H9 (cell line): ENCODE measurements around the gene AFAP1. TPM values are rescaled to one million over a fixed set of nuclear protein-coding genes. Genes with fewer than 3 reads are reported as not detected.

ENCODE experiments used
- DNase-seq: peaks from one replicate; pipeline ENCODE4 v3.0.0-alpha.2; 2017
- H2AFZ ChIP-seq: one replicate; pipeline ENCODE4 v1.6.1; 2013; ENCODE audit warnings: mild to moderate bottlenecking, low read length, control low read depth, moderate library complexity
- H2AK5ac ChIP-seq: 2 replicates; pipeline ENCODE4 v1.6.1; 2013; ENCODE audit warnings: low read length, control low read depth, mixed read lengths; ENCODE audit not compliant: insufficient read length
- H2BK120ac ChIP-seq: one replicate; pipeline ENCODE4 v1.6.1; 2013; ENCODE audit warnings: low read depth, mild to moderate bottlenecking, low read length, control low read depth, inconsistent platforms; ENCODE audit not compliant: poor library complexity, severe bottlenecking
- H2BK12ac ChIP-seq: 2 replicates; pipeline ENCODE4 v1.6.1; 2013; ENCODE audit warnings: low read length, control low read depth, mixed read lengths, low read depth; ENCODE audit not compliant: insufficient read length
- H2BK15ac ChIP-seq: 2 replicates; pipeline ENCODE4 v1.6.1; 2013; ENCODE audit warnings: low read depth, low read length, control low read depth
- H2BK20ac ChIP-seq: one replicate; pipeline ENCODE4 v1.6.1; 2013; ENCODE audit warnings: low read depth, mild to moderate bottlenecking, low read length, control low read depth, inconsistent platforms; ENCODE audit not compliant: poor library complexity, severe bottlenecking
- H2BK5ac ChIP-seq: 2 replicates; pipeline ENCODE4 v1.6.1; 2013; ENCODE audit warnings: low read length, control low read depth, mixed read lengths; ENCODE audit not compliant: insufficient read length
- H3K14ac ChIP-seq: 2 replicates; pipeline ENCODE4 v1.6.1; 2013; ENCODE audit warnings: low read length, control low read depth; ENCODE audit not compliant: insufficient read depth
- H3K18ac ChIP-seq: 2 replicates; pipeline ENCODE4 v1.6.1; 2013; ENCODE audit warnings: low read depth, mild to moderate bottlenecking, mixed read lengths, low read length, control low read depth; ENCODE audit not compliant: insufficient read length
- H3K23ac ChIP-seq: 2 replicates; pipeline ENCODE4 v1.6.1; 2013; ENCODE audit warnings: low read length, control low read depth, mixed read lengths, low read depth; ENCODE audit not compliant: insufficient read length
- H3K23me2 ChIP-seq: 2 replicates; pipeline ENCODE4 v1.6.1; 2013; ENCODE audit warnings: low read depth, mild to moderate bottlenecking, mixed read lengths, low read length, control low read depth; ENCODE audit not compliant: insufficient read length, poor library complexity, severe bottlenecking
- H3K27ac ChIP-seq: 2 replicates; pipeline ENCODE4 v1.5.1; 2013; ENCODE audit warnings: low read length, control low read depth, mixed read lengths, low read depth; ENCODE audit not compliant: insufficient read length
- H3K27me3 ChIP-seq: 2 replicates; pipeline ENCODE4 v1.6.1; 2013; ENCODE audit warnings: low read length, control low read depth, inconsistent platforms; ENCODE audit not compliant: insufficient read depth
- H3K4ac ChIP-seq: 2 replicates; pipeline ENCODE4 v1.6.1; 2013; ENCODE audit warnings: low read depth, mild to moderate bottlenecking, control low read depth, inconsistent platforms, low read length, moderate library complexity
- H3K4me1 ChIP-seq: 2 replicates; pipeline ENCODE4 v1.6.1; 2013; ENCODE audit warnings: low read length, control low read depth, inconsistent platforms; ENCODE audit not compliant: insufficient read depth
- H3K4me2 ChIP-seq: 2 replicates; pipeline ENCODE4 v1.6.1; 2013; ENCODE audit warnings: low read length, control low read depth, mixed read lengths; ENCODE audit not compliant: insufficient read length, insufficient read depth
- H3K56ac ChIP-seq: 2 replicates; pipeline ENCODE4 v1.6.1; 2013; ENCODE audit warnings: low read depth, mild to moderate bottlenecking, mixed read lengths, low read length, control low read depth; ENCODE audit not compliant: insufficient read length
- H3K79me1 ChIP-seq: 2 replicates; pipeline ENCODE4 v1.6.1; 2013; ENCODE audit warnings: low read depth, mild to moderate bottlenecking, moderate library complexity, low read length, control low read depth, inconsistent platforms; ENCODE audit not compliant: insufficient read depth, poor library complexity, severe bottlenecking
- H3K79me2 ChIP-seq: 2 replicates; pipeline ENCODE4 v1.6.1; 2013; ENCODE audit warnings: low read length, control low read depth, inconsistent platforms; ENCODE audit not compliant: insufficient read depth
- H3K9ac ChIP-seq: 2 replicates; pipeline ENCODE4 v1.6.1; 2013; ENCODE audit warnings: low read length, control low read depth, mixed read lengths; ENCODE audit not compliant: insufficient read length; ENCODE audit errors: extremely low read depth
- H3K9me3 ChIP-seq: one replicate; pipeline ENCODE4 v1.6.1; 2013; ENCODE audit warnings: low read depth, low read length, inconsistent platforms; ENCODE audit not compliant: control insufficient read depth
- H3T11ph ChIP-seq: one replicate; pipeline ENCODE4 v1.6.1; 2013; ENCODE audit warnings: mild to moderate bottlenecking, low read length, control low read depth, inconsistent platforms
- H4K20me1 ChIP-seq: one replicate; pipeline ENCODE4 v1.6.1; 2013; ENCODE audit not compliant: control insufficient read depth, insufficient read length, insufficient read depth
- H4K5ac ChIP-seq: 2 replicates; pipeline ENCODE4 v1.6.1; 2013; ENCODE audit warnings: low read depth, mild to moderate bottlenecking, mixed read lengths, low read length, control low read depth; ENCODE audit not compliant: insufficient read length
- H4K8ac ChIP-seq: replicated peaks from 2 replicates; pipeline ENCODE4 v1.6.1; 2013; ENCODE audit warnings: low read length, control low read depth, mixed read lengths, low read depth; ENCODE audit not compliant: insufficient read length
- H4K91ac ChIP-seq: 2 replicates; pipeline ENCODE4 v1.6.1; 2013; ENCODE audit warnings: low read depth, mild to moderate bottlenecking, moderate library complexity, mixed read lengths, low read length, control low read depth; ENCODE audit not compliant: insufficient read length
- H3K27ac Mint-ChIP-seq, 3 experiments: 2 replicates in 2 of 3; 3 replicates in 1 of 3; pipeline ENCODE4 v1.8.0; 2020 to 2021; ENCODE audit warnings: mixed read lengths in 3 of 3, mild to moderate bottlenecking in 1 of 3, moderate library complexity in 1 of 3
- H3K27me3 Mint-ChIP-seq: 2 replicates; pipeline ENCODE4 v1.8.0; 2021; ENCODE audit warnings: low read depth, mild to moderate bottlenecking, moderate library complexity, mixed read lengths
- H3K36me3 Mint-ChIP-seq, 3 experiments: 2 replicates in 2 of 3; 3 replicates in 1 of 3; pipeline ENCODE4 v1.8.0; 2020 to 2021; ENCODE audit warnings: low read depth in 3 of 3, mixed read lengths in 3 of 3; ENCODE audit not compliant: insufficient read depth in 1 of 3
- H3K4me1 Mint-ChIP-seq, 2 experiments: 2 replicates each; pipeline ENCODE4 v1.8.0; 2020; ENCODE audit warnings: mixed read lengths in 2 of 2
- H3K4me3 Mint-ChIP-seq, 2 experiments: 2 replicates in 1 of 2; 3 replicates in 1 of 2; pipeline ENCODE4 v1.8.0; 2020 to 2021; ENCODE audit warnings: mild to moderate bottlenecking in 2 of 2, mixed read lengths in 2 of 2, moderate library complexity in 1 of 2
- H3K9me3 Mint-ChIP-seq, 2 experiments: 2 replicates in 1 of 2; 3 replicates in 1 of 2; pipeline ENCODE4 v1.8.0; 2020; ENCODE audit warnings: mild to moderate bottlenecking in 2 of 2, mixed read lengths in 2 of 2, moderate library complexity in 1 of 2
- whole genome bisulfite sequencing: extraction: QIAGEN DNeasy Blood & Tissue Kit; methylation state at CpG from one replicate; pipeline ENCODE4 v1.1.7; 2013; ENCODE audit warnings: missing lambda C conversion rate, low lambda C conversion rate, mixed read lengths; ENCODE audit not compliant: insufficient read length; ENCODE audit errors: extremely low coverage; 5-methylcytosine and 5-hydroxymethylcytosine counted together
- total RNA-seq: library from RNA; stranded (reverse); gene quantifications from 2 replicates; pipeline ENCODE4 v1.2.1, GENCODE V29; 2021
- TF ChIP-seq, protein P1 (sequence below): fragments of 200-600 bp; sonication (generic); conservative IDR thresholded peaks from 3 replicates; pipeline ENCODE4 v1.8.0; 2021; ENCODE audit warnings: antibody characterized with exemption, mild to moderate bottlenecking

The AFAP1 gene
- total RNA-seq, 1 experiment from 2014 or later, result 6.5 TPM

DNA sequence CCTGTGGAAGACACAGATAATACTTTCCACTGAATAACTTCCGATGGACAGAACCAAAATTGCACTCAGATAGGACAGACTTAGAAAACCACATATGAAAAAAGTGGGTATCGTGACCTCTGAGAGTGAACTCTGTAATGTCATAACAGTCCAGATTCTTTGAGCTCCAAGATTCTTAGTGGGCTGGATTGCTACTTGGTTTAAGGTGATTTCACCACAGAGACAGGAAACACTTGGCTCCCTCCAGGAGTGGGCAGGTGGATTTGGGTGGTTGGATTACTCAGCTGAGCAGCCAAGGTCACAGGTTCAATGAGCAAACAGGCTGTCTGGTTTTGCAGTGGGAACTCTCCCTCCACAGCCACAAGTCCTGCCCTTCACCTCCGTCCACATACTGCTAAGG, 126.0 kb downstream of the AFAP1 start:
- Histone ChIP-seq H3K23me2 (no peaks in the 10 kb centered on the region), H2AFZ (no peak overlapping the region), H3K4me1 (no peaks in the 10 kb centered on the region), H3K27ac (no peak overlapping the region), H3K27me3 (no peaks in the 10 kb centered on the region), H2BK12ac (no peak overlapping the region), H2BK15ac (no peak overlapping the region), H3K4me2 (no peak overlapping the region), H2BK20ac (no peak overlapping the region), H3K18ac (no peak overlapping the region), H3K14ac (no peak overlapping the region), H4K5ac (no peak overlapping the region), H2BK120ac (no peak overlapping the region), H3K4ac (no peak overlapping the region), H2BK5ac (no peak overlapping the region), H3K56ac (no peak overlapping the region), H4K20me1 (no peaks in the 10 kb centered on the region), H3K9me3 (no peaks in the 10 kb centered on the region), H3K9ac (no peak overlapping the region), H3K79me1 (no peaks in the 10 kb centered on the region), H3K23ac (no peak overlapping the region), H3T11ph (no peak overlapping the region), H2AK5ac (no peak overlapping the region), H4K91ac (no peak overlapping the region), H3K79me2 (no peaks in the 10 kb centered on the region), H4K8ac (no peak overlapping the region)
- DNase-seq, result no peak
- Mint-ChIP-seq H3K4me3 (no peak overlapping the region), H3K36me3 (peaks cover 12 to 33% (median 18%) of the 10 kb centered on the region in 3 experiments; a peak in 6 of 7 replicates), H3K27me3 (peaks cover 2% of the 10 kb centered on the region; the same call in 1 of the 2 replicates), H3K9me3 (no peaks in the 10 kb centered on the region), H3K27ac (no peak overlapping the region; a peak in 1 of 7 replicates), H3K4me1 (peaks cover 11 to 17% of the 10 kb centered on the region in 2 experiments)
- TF ChIP-seq, protein P1, sequence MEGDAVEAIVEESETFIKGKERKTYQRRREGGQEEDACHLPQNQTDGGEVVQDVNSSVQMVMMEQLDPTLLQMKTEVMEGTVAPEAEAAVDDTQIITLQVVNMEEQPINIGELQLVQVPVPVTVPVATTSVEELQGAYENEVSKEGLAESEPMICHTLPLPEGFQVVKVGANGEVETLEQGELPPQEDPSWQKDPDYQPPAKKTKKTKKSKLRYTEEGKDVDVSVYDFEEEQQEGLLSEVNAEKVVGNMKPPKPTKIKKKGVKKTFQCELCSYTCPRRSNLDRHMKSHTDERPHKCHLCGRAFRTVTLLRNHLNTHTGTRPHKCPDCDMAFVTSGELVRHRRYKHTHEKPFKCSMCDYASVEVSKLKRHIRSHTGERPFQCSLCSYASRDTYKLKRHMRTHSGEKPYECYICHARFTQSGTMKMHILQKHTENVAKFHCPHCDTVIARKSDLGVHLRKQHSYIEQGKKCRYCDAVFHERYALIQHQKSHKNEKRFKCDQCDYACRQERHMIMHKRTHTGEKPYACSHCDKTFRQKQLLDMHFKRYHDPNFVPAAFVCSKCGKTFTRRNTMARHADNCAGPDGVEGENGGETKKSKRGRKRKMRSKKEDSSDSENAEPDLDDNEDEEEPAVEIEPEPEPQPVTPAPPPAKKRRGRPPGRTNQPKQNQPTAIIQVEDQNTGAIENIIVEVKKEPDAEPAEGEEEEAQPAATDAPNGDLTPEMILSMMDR, result no peak
- no CpG with 5 or more reads among the region's 3 CpGs for WGBS
